Right cardiac atrium (tissue), 5 donors: ENCODE data around the gene PRR29. TPM values are rescaled to one million over a fixed set of nuclear protein-coding genes. Genes with fewer than 3 reads are reported as not detected.
"Not testable (repeated sequence)": the region's sequence is repeated elsewhere in the genome, so short reads cannot be mapped to it uniquely, and the experiment has no call there.

Source experiments
- ATAC-seq, 2 donors: fragments of 200-7000 bp; cut with Tn5 transposase; one replicate each; pipeline versions ENCODE4 v1.8.0 to v1.9.1; 2020; ENCODE audit warnings: moderate library complexity in 2 of 2, mild to moderate bottlenecking in 1 of 2
- DNase-seq, 3 donors: peaks; one replicate each; pipeline ENCODE4 v3.0.0-alpha.2; 2020
- H3K27ac ChIP-seq: one replicate; pipeline ENCODE4 v1.5.1; 2013; ENCODE audit warnings: mild to moderate bottlenecking, low read length, control low read depth, moderate library complexity
- H3K27me3 ChIP-seq: one replicate; pipeline ENCODE4 v1.6.1; 2013; ENCODE audit not compliant: control insufficient read depth, insufficient read depth
- H3K4me1 ChIP-seq: one replicate; pipeline ENCODE4 v1.6.1; 2013; ENCODE audit warnings: low read length; ENCODE audit not compliant: control insufficient read depth, insufficient read depth
- H3K4me3 ChIP-seq: one replicate; pipeline ENCODE4 v1.5.1; 2013; ENCODE audit warnings: low read length, control low read depth
- H3K9me3 ChIP-seq: one replicate; pipeline ENCODE4 v1.6.1; 2013; ENCODE audit warnings: low read length; ENCODE audit not compliant: control insufficient read depth
- WGBS: extraction: QIAGEN DNeasy Blood & Tissue Kit; methylation state at CpG from one replicate; pipeline ENCODE4 v1.1.7; 2013; 5-methylcytosine and 5-hydroxymethylcytosine counted together
- intact Hi-C, 4 donors: fragments of 100-400 bp; cut with DNase I; formaldehyde crosslinking; loops; one replicate each; pipeline versions ENCODE4 v1.11.0 to v1.14.0; 2022 to 2023
- polyA plus RNA-seq: library from polyadenylated mRNA; stranded (reverse); fragments of 200-250 nt; gene quantifications from one replicate; pipeline ENCODE4 v1.2.3, GENCODE V29; 2013
- total RNA-seq, 4 donors: library from RNA; stranded (reverse); fragmentation: NEBNext Ultra II Directional; extraction: Animal tissue kit (Norgen Biotek cat#: 25700); gene quantifications; one replicate each; pipeline ENCODE4 v1.2.1, GENCODE V29; 2021
- donor health status: healthy with polysubstance abuse.
- donor health status: DM: no; HTN: yes; CAD: no.
- donor health status: DM: no; HTN: no; CAD: no.
- donor health status: DM: no; HTN: yes; CAD: no; lungs with severe emphysema.
- donor health status: DM: yes; HTN: yes; CAD: no.

The PRR29 gene
- total and polyA plus RNA-seq, 5 donors = 0.11 to 0.45 (median 0.20) TPM; not detected in 1

GRCh38 chr17:64017381-64017980, 19.3 kb downstream of the PRR29 start:
- ATAC-seq (no peak), DNase-seq (no peak)
- no peaks in the 10 kb centered on the region for H3K27me3 ChIP-seq
- intact Hi-C loops = no loop called here
- no peak overlapping the region for H3K4me3 ChIP-seq
- H3K9me3 ChIP-seq = no peaks in the 10 kb centered on the region
- H3K4me1 ChIP-seq = peaks cover 4% of the 10 kb centered on the region
- H3K27ac ChIP-seq = no peak overlapping the region
- WGBS = 79% methylated on average over 2 of the region's 2 CpGs

DNA sequence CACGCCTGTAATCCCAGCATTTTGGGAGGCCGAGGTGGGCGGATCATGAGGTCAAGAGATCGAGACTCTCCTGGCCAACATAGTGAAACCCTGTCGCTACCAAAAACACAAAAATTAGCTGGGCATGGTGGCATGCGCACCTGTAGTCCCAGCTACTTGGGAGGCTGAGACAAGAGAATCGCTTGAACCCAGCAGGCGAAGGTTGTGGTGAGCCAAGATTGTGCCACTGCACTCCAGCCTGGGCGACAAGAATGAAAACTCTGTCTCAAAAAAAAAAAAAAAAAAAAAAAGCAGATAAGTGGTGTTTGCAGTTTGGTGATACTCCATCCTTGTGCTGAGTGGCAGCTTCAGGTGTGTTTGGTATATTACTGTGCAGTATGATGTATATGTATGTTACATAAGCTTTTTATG, 21.4 kb downstream of the PRR29 start:
- not testable (repeated sequence) for H3K27ac ChIP-seq, DNase-seq

DNA sequence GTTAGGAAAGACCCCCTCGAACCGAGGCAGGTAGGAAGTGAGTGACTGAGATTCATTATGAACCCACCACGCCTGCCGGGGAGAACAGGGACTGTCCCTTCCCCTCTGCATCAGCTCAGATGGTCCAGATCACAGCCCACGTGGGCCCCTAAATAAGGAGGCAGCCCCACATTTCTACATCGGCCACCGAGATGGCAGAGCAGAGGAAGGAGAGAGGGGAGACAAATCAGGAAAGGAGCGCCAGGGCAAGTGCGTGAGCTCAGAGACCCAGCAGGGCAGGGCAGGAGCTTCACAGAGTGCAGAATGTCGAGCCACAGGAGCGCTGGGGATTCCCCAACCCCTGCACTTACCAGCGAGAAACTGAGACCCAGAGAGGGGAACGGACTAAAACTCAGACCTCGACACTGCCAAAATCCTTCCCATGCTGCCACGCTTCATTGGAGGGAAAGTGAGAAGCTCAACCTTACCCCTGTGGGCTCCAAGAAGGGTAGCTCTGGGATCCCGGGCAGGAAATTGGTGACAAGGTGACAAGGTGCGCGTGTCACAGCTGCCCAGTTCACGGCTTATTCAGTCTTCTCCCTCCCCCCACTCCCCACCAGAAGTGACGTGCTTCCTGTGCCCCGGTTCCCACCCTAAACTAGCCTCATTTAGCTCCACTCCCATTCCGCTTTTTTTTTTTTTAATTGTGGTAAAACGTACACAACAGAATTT, 22.1 kb downstream of the PRR29 start, which contains the start of gene ICAM2:
TSS of gene ICAM2 (minus strand) at position 578 of the 711 bp plus-strand sequence. CDS start 13,942 bp downstream, outside the sequence.
- Histone ChIP-seq H3K4me1 (peaks cover 4% of the 10 kb centered on the region), H3K27ac (peak within 1 kb of the TSS; percentile 77), H3K4me3 (peak within 1 kb of the TSS; percentile 57), H3K27me3 (no peaks in the 10 kb centered on the region), H3K9me3 (no peaks in the 10 kb centered on the region)
- ATAC-seq (peak; percentile 86 to 94), DNase-seq (peak; percentile 73 to 87 (median 85))
- WGBS = 19% methylated on average over 23 of the region's 23 CpGs
- intact Hi-C loops = loop anchor here (5.0 to 10.0 kb wide), 4 partner anchors 95 to 265 kb away; partner anchors contain the start of genes CSHL1 (in 3 of the 4) and GH1 (in 2 of the 4)

More for the DNA sequence above, 21.4 kb downstream of the PRR29 start:
- ATAC-seq, H3K27me3 ChIP-seq, intact Hi-C loops, H3K4me1 ChIP-seq, H3K9me3 ChIP-seq: not testable (repeated sequence)
- 75% methylated on average over 9 of the region's 9 CpGs for WGBS
- peak overlapping the region; percentile 57 for H3K4me3 ChIP-seq

DNA sequence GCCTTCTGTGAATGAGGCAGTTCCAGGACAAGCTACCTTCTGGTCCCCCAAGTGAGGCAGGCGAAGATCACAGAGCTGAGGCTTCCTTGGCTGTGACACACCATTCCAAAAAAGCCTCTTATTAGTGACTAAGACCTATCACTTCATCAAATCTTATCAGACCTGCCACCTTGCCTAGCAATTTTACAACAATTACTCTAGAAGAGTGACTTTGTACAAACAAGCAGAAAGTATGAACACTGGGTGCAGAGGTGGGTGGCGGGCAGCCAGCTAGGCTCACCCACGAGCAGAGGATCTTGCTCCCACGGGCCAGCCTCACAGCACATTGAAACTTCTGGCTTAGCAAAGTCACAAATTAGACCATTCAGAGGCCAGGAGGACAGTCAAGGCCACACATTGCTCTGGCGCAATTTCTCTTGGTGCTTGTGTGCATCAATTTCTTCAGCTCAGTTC, 24.5 kb downstream of the PRR29 start:
- DNase-seq (no peak), ATAC-seq (no peak)
- intact Hi-C loops = loop anchor here (5.0 to 10.0 kb wide), 4 partner anchors 98 to 262 kb away; partner anchors contain the start of genes CSHL1 (in 3 of the 4) and GH1 (in 2 of the 4)
- Histone ChIP-seq H3K27ac (no peak overlapping the region), H3K9me3 (no peaks in the 10 kb centered on the region), H3K4me3 (no peak overlapping the region), H3K4me1 (peaks cover 3% of the 10 kb centered on the region), H3K27me3 (no peaks in the 10 kb centered on the region)
- 81% methylated on average over 5 of the region's 5 CpGs for WGBS

GRCh38 chr17:64024215-64024654, 26.1 kb downstream of the PRR29 start:
- Histone ChIP-seq H3K27me3 (no peaks in the 10 kb centered on the region), H3K4me3 (no peak overlapping the region), H3K4me1 (peaks cover 3% of the 10 kb centered on the region), H3K27ac (no peak overlapping the region), H3K9me3 (no peaks in the 10 kb centered on the region)
- WGBS = 69% methylated on average over 8 of the region's 8 CpGs
- DNase-seq (no peak), ATAC-seq (no peak)
- intact Hi-C loops = loop anchor here (5.0 to 10.0 kb wide), 4 partner anchors 99 to 261 kb away; partner anchors contain the start of genes CSHL1 (in 3 of the 4) and GH1 (in 2 of the 4)

- H3K27ac ChIP-seq = no peak overlapping the region
- intact Hi-C loops = loop anchor here (5.0 to 10.0 kb wide), 5 partner anchors 100 to 260 kb away; partner anchors contain the start of genes CSHL1 (in 3 of the 4), ERN1 (in 3 of the 4) and GH1 (in 2 of the 4)
- ATAC-seq = peak; percentile 5
- no peaks in the 10 kb centered on the region for H3K9me3 ChIP-seq
- peaks cover 3% of the 10 kb centered on the region for H3K4me1 ChIP-seq
- no peaks in the 10 kb centered on the region for H3K27me3 ChIP-seq
- DNase-seq = no peak
- 61% methylated on average over 19 of the region's 19 CpGs for WGBS
- no peak overlapping the region for H3K4me3 ChIP-seq
Observed at GRCh38 chr17:64024781-64025731, 26.9 kb downstream of the PRR29 start.

DNA sequence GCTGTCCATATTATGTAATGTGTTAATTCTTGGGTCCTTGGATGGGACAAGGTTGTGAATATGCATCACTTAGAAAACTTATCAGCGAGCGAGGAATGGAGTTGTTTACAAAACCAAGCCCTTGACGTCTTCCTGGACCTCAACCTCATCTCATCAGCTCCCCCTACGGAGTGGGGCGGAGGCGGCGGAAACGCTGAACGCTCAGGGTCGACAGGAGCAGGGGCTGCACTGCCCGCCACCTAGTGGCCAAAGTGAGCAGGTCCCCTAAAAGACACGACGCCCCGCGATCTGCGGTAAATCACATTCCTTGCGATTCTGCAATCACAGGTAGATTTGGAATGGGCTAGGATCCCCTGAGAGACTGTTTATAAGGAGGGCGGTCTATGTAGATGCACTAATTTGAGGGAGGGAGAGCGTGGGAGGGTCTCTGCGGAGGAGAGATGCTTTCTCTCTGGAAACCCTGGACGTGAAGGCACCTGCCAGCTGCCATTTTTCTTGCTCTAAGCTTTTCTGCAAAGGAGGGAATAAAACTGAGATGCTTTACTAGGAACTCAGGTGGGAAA, 27.7 kb downstream of the PRR29 start:
- intact Hi-C loops = loop anchor here (5.0 to 10.0 kb wide), 4 partner anchors 101 to 259 kb away; partner anchors contain the start of genes ERN1 (in 3 of the 4), CSHL1 (in 2 of the 4) and GH1 (in 2 of the 4)
- 3% methylated on average over 21 of the region's 21 CpGs for WGBS
- no peak overlapping the region for H3K4me3 ChIP-seq
- no peak overlapping the region for H3K27ac ChIP-seq
- peak; percentile 69 to 82 for ATAC-seq
- no peaks in the 10 kb centered on the region for H3K27me3 ChIP-seq
- H3K4me1 ChIP-seq = peaks cover 3% of the 10 kb centered on the region
- no peaks in the 10 kb centered on the region for H3K9me3 ChIP-seq
- peak; percentile 84 to 93 (median 92) for DNase-seq

- H3K27me3 ChIP-seq = no peaks in the 10 kb centered on the region
- no peak overlapping the region for H3K27ac ChIP-seq
- DNase-seq (peak; percentile 59 to 81 (median 66)), ATAC-seq (peak; percentile 59 to 71)
- H3K9me3 ChIP-seq = no peaks in the 10 kb centered on the region
- 16% methylated on average over 3 of the region's 3 CpGs for WGBS
- H3K4me1 ChIP-seq = no peaks in the 10 kb centered on the region
- intact Hi-C loops = loop anchor here (2.0 to 10.0 kb wide), 5 partner anchors 103 to 256 kb away; partner anchors contain the start of genes ERN1 (in 3 of the 4), CSHL1 (in 2 of the 4) and GH1 (in 2 of the 4)
- H3K4me3 ChIP-seq = no peak overlapping the region
Observed at GRCh38 chr17:64028874-64029464, 30.8 kb downstream of the PRR29 start.

- 83% methylated on average over 4 of the region's 4 CpGs for WGBS
Observed at GRCh38 chr17:64032081-64032480, 33.9 kb downstream of the PRR29 start.

More at GRCh38 chr17:64032081-64032480, 33.9 kb downstream of the PRR29 start:
- no peak for ATAC-seq
- Histone ChIP-seq H3K9me3 (no peaks in the 10 kb centered on the region), H3K4me3 (no peak overlapping the region), H3K27me3 (no peaks in the 10 kb centered on the region), H3K4me1 (no peaks in the 10 kb centered on the region), H3K27ac (no peak overlapping the region)
- DNase-seq = no peak
- intact Hi-C loops = no loop called here
